ENCODE measurements around the gene RAB34.

RAB34 gene

GRCh38 chr17:28704219-28704858 lies 13.3 kb downstream of the RAB34 start:
- no peaks in the 10 kb centered on the region for H3K27me3 ChIP-seq (ENCODE audit: control insufficient read depth, insufficient read depth, low read length)
- H3K4me1 ChIP-seq (ENCODE audit: control insufficient read depth, insufficient read depth, low read length) = no peaks in the 10 kb centered on the region
- peaks cover 54% of the 10 kb centered on the region for H3K36me3 ChIP-seq (ENCODE audit: control insufficient read depth, insufficient read depth, low read length)
- H3K9me3 ChIP-seq (ENCODE audit: control insufficient read depth, insufficient read depth, low read length) = no peaks in the 10 kb centered on the region
- no peak overlapping the region for H3K9ac ChIP-seq (ENCODE audit: low read depth, low read length)
- H3K27ac ChIP-seq (ENCODE audit: low read depth, low read length) = no peak overlapping the region
- H3K4me3 ChIP-seq (ENCODE audit: low read depth, low read length) = no peak overlapping the region

DNA sequence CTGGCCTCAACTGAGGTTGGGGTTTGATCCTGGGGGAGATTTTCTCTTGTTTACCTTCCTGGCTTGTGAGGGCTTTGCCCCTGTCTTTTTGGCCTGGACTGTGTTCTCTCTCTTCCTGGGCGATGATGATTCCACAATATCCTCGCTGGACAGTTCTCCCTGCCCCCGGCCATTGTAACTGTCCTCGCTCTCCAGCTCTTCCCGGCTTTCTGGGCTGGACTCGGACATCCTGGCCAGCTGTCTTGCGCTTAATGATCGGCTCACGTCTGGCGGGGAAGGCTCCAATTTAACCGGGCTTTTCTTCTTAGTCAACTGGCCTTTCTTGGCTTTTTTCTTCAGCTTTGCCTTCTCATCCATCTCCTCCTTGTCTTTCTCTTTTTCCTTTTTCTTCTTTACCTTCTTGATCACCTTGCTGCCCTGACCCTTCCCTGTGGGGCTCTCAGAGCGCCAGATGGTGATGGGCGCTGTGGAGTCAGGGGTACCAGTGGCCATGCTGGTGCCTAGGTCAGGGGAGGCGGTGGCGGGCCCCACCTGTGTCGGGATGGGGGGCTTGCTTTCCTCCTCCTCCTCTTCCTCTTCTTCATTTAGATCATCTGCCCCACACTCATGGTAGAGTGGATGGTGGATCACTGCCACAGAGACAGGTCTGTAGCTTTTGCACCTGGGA lies 14.0 kb downstream of the RAB34 start:
- no peak overlapping the region for H3K27ac ChIP-seq (ENCODE audit: low read depth, low read length)
- peaks cover 60% of the 10 kb centered on the region for H3K36me3 ChIP-seq (ENCODE audit: control insufficient read depth, insufficient read depth, low read length)

GRCh38 chr17:28702752-28703150 lies 14.9 kb downstream of the RAB34 start:
- H3K36me3 ChIP-seq (ENCODE audit: control insufficient read depth, insufficient read depth, low read length) = peaks cover 70% of the 10 kb centered on the region
- peak overlapping the region; percentile 27 for H3K27ac ChIP-seq (ENCODE audit: low read depth, low read length)
- no peaks in the 10 kb centered on the region for H3K9me3 ChIP-seq (ENCODE audit: control insufficient read depth, insufficient read depth, low read length)
- no peaks in the 10 kb centered on the region for H3K4me1 ChIP-seq (ENCODE audit: control insufficient read depth, insufficient read depth, low read length)
- H3K4me3 ChIP-seq (ENCODE audit: low read depth, low read length) = no peak overlapping the region
- H3K9ac ChIP-seq (ENCODE audit: low read depth, low read length) = no peak overlapping the region
- no peaks in the 10 kb centered on the region for H3K27me3 ChIP-seq (ENCODE audit: control insufficient read depth, insufficient read depth, low read length)

More for the DNA sequence above, 14.0 kb downstream of the RAB34 start:
- no peaks in the 10 kb centered on the region for H3K27me3 ChIP-seq (ENCODE audit: control insufficient read depth, insufficient read depth, low read length)
- H3K4me3 ChIP-seq (ENCODE audit: low read depth, low read length) = no peak overlapping the region
- H3K9ac ChIP-seq (ENCODE audit: low read depth, low read length) = no peak overlapping the region
- H3K9me3 ChIP-seq (ENCODE audit: control insufficient read depth, insufficient read depth, low read length) = no peaks in the 10 kb centered on the region
- no peaks in the 10 kb centered on the region for H3K4me1 ChIP-seq (ENCODE audit: control insufficient read depth, insufficient read depth, low read length)

DNA sequence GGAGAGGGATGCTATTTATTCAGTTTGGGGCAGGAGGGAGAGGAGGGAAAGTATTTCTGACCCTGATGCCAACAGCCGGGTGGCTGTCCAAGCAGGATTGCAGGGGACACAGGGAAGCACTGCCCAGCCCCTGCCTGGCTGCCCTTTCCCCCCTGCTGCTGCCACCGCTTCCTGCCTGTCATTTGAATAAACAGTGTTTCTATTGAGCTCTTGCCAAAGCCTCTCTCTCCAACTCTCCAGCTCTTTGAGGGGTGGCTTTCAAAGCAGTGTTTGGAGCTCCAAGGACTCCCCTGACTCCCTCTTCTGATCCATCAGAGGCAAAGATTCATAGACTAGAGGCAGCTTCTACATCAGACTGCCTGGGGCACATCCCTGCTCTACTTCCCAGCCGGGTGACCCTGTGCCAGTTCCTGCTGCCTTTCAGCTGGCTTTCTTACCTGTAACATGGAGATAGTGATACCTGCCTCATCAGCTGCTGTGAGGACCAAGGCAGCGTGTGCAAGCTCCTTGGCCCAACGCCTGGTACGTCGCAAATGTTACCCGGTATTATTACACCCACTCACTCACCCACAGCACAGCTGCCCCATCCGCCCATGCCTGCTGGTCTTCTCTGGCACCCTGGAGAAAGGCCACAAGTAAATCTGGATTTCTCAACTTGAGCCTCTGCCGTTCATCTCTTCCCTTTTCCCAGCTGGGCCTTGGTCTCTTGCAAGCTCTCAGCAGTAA lies 15.5 kb downstream of the RAB34 start:
- Histone ChIP-seq H3K27ac (ENCODE audit: low read depth, low read length) (peak overlapping the region; percentile 12), H3K4me1 (ENCODE audit: control insufficient read depth, insufficient read depth, low read length) (no peaks in the 10 kb centered on the region), H3K4me3 (ENCODE audit: low read depth, low read length) (no peak overlapping the region), H3K9me3 (ENCODE audit: control insufficient read depth, insufficient read depth, low read length) (no peaks in the 10 kb centered on the region), H3K36me3 (ENCODE audit: control insufficient read depth, insufficient read depth, low read length) (peaks cover 75% of the 10 kb centered on the region), H3K9ac (ENCODE audit: low read depth, low read length) (no peak overlapping the region), H3K27me3 (ENCODE audit: control insufficient read depth, insufficient read depth, low read length) (no peaks in the 10 kb centered on the region)

GRCh38 chr17:28700830-28701492 lies 16.7 kb downstream of the RAB34 start:
- H3K36me3 ChIP-seq (ENCODE audit: control insufficient read depth, insufficient read depth, low read length) = peaks cover 87% of the 10 kb centered on the region
- no peaks in the 10 kb centered on the region for H3K4me1 ChIP-seq (ENCODE audit: control insufficient read depth, insufficient read depth, low read length)
- H3K9ac ChIP-seq (ENCODE audit: low read depth, low read length) = no peak overlapping the region
- no peak overlapping the region for H3K4me3 ChIP-seq (ENCODE audit: low read depth, low read length)
- no peak overlapping the region for H3K27ac ChIP-seq (ENCODE audit: low read depth, low read length)
- no peaks in the 10 kb centered on the region for H3K9me3 ChIP-seq (ENCODE audit: control insufficient read depth, insufficient read depth, low read length)
- H3K27me3 ChIP-seq (ENCODE audit: control insufficient read depth, insufficient read depth, low read length) = no peaks in the 10 kb centered on the region

DNA sequence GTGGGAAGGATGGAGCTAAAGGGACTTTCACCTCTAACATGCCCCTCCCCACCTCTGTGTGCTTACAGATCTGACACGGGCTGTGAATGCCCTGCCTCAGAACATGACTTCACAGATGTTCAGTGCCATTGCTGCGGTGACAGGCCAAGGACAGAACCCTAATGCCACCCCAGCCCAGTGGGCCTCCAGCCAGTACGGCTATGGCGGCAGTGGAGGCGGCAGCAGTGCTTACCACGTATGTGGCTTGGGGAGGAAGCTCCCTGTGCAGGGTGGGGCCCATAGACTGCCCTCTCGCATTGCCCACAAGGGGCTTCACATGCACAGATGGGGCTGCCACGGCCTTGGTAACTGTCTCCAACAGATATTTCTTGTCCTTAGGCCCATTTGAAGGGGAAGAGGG lies 17.4 kb downstream of the RAB34 start:
- no peak overlapping the region for H3K9ac ChIP-seq (ENCODE audit: low read depth, low read length)
- no peaks in the 10 kb centered on the region for H3K9me3 ChIP-seq (ENCODE audit: control insufficient read depth, insufficient read depth, low read length)
- peaks cover 94% of the 10 kb centered on the region for H3K36me3 ChIP-seq (ENCODE audit: control insufficient read depth, insufficient read depth, low read length)
- H3K27me3 ChIP-seq (ENCODE audit: control insufficient read depth, insufficient read depth, low read length) = no peaks in the 10 kb centered on the region
- H3K27ac ChIP-seq (ENCODE audit: low read depth, low read length) = no peak overlapping the region
- H3K4me1 ChIP-seq (ENCODE audit: control insufficient read depth, insufficient read depth, low read length) = no peaks in the 10 kb centered on the region
- no peak overlapping the region for H3K4me3 ChIP-seq (ENCODE audit: low read depth, low read length)

DNA sequence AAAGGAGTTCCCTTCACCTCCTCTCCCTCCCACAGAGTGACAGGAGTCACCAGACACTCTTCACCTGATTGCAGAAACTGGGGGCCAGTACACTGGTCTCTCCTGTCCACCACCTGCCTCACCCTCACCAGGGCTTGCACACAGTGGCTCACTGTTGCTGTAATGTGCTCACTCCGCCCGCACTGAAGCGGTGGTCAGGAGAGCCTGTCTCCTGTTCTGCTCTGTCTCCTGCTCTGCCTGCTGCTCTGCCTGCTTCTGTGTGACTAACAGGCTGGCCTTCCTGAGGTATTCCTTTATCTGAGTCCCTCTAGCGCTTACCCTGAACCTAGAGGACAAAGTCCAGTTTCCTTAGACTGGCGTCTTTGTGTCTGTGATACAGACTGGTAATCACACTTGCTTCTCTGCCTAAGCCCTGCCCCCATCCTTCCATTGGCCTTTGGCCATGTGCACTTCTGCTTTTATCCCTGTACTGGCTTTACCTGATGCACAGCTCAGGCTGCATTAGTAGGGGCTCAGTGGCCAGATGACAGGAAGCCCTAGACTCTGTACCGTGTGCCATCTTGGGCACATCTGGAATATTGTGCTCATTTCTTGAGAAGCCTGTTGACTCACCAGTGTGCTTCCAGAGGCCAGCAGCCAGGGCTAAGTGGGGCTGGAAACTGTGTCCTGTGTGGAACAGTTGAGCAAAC lies 19.3 kb downstream of the RAB34 start:
- Histone ChIP-seq H3K4me1 (ENCODE audit: control insufficient read depth, insufficient read depth, low read length) (no peaks in the 10 kb centered on the region), H3K9me3 (ENCODE audit: control insufficient read depth, insufficient read depth, low read length) (no peaks in the 10 kb centered on the region), H3K36me3 (ENCODE audit: control insufficient read depth, insufficient read depth, low read length) (peaks cover 100% of the 10 kb centered on the region), H3K27me3 (ENCODE audit: control insufficient read depth, insufficient read depth, low read length) (no peaks in the 10 kb centered on the region), H3K4me3 (ENCODE audit: low read depth, low read length) (no peak overlapping the region), H3K27ac (ENCODE audit: low read depth, low read length) (peak overlapping the region; percentile 26), H3K9ac (ENCODE audit: low read depth, low read length) (no peak overlapping the region)

GRCh38 chr17:28693869-28694268 lies 23.8 kb downstream of the RAB34 start:
- no peak overlapping the region for H3K27ac ChIP-seq (ENCODE audit: low read depth, low read length)
- no peaks in the 10 kb centered on the region for H3K9me3 ChIP-seq (ENCODE audit: control insufficient read depth, insufficient read depth, low read length)
- H3K36me3 ChIP-seq (ENCODE audit: control insufficient read depth, insufficient read depth, low read length) = peaks cover 95% of the 10 kb centered on the region

DNA sequence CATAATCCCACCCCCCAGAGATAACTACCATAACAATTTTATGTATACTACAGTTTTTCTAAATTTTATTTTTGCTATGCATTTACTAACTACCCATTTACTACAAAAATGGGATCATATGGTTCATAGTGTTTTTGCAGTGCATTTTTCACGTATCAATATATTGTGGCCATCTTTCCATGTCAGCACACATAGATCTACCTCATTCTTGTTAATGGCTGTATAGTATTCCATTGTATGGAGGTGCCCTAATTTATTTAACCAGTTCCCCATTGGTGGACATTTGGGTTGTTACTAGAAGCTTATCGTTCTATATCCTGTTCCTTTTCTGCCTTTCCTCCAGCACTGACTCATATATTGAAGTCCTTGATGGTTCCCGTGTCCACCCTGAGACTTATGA lies 28.7 kb downstream of the RAB34 start:
- no peaks in the 10 kb centered on the region for H3K9me3 ChIP-seq (ENCODE audit: control insufficient read depth, insufficient read depth, low read length)
- no peak overlapping the region for H3K4me3 ChIP-seq (ENCODE audit: low read depth, low read length)
- no peak overlapping the region for H3K9ac ChIP-seq (ENCODE audit: low read depth, low read length)
- no peaks in the 10 kb centered on the region for H3K4me1 ChIP-seq (ENCODE audit: control insufficient read depth, insufficient read depth, low read length)
- no peak overlapping the region for H3K27ac ChIP-seq (ENCODE audit: low read depth, low read length)
- no peaks in the 10 kb centered on the region for H3K27me3 ChIP-seq (ENCODE audit: control insufficient read depth, insufficient read depth, low read length)
- peaks cover 94% of the 10 kb centered on the region for H3K36me3 ChIP-seq (ENCODE audit: control insufficient read depth, insufficient read depth, low read length)

More at GRCh38 chr17:28693869-28694268, 23.8 kb downstream of the RAB34 start:
- Histone ChIP-seq H3K27me3 (ENCODE audit: control insufficient read depth, insufficient read depth, low read length) (no peaks in the 10 kb centered on the region), H3K4me1 (ENCODE audit: control insufficient read depth, insufficient read depth, low read length) (no peaks in the 10 kb centered on the region), H3K4me3 (ENCODE audit: low read depth, low read length) (no peak overlapping the region), H3K9ac (ENCODE audit: low read depth, low read length) (no peak overlapping the region)

GRCh38 chr17:28688481-28688880 lies 29.2 kb downstream of the RAB34 start:
- H3K36me3 ChIP-seq (ENCODE audit: control insufficient read depth, insufficient read depth, low read length) = peaks cover 94% of the 10 kb centered on the region
- H3K4me1 ChIP-seq (ENCODE audit: control insufficient read depth, insufficient read depth, low read length) = no peaks in the 10 kb centered on the region
- H3K27ac ChIP-seq (ENCODE audit: low read depth, low read length) = no peak overlapping the region
- H3K27me3 ChIP-seq (ENCODE audit: control insufficient read depth, insufficient read depth, low read length) = no peaks in the 10 kb centered on the region
- no peaks in the 10 kb centered on the region for H3K9me3 ChIP-seq (ENCODE audit: control insufficient read depth, insufficient read depth, low read length)
- H3K9ac ChIP-seq (ENCODE audit: low read depth, low read length) = no peak overlapping the region
- H3K4me3 ChIP-seq (ENCODE audit: low read depth, low read length) = no peak overlapping the region
